Fibroblast of skin of abdomen (primary cell): ENCODE data around the gene ZNHIT2. TPM values are rescaled to one million over a fixed set of nuclear protein-coding genes. Genes with fewer than 3 reads are reported as not detected.
"Not testable (repeated sequence)": the region's sequence is repeated elsewhere in the genome, so short reads cannot be mapped to it uniquely, and the experiment has no call there.

Source experiments
- DNase-seq: peaks from one replicate; pipeline ENCODE4 v3.0.0-alpha.2; 2013
- polyA plus RNA-seq, 2 experiments: library from polyadenylated mRNA; unstranded; fragments of 120-200 nt; gene quantifications; one replicate each; pipeline ENCODE4 v1.2.1, GENCODE V29; 2013; ENCODE audit not compliant: insufficient read length in 2 of 2

ZNHIT2 gene
- polyA plus RNA-seq (2013, experiment 1 of 2; ENCODE audit: insufficient read length): 7.2 TPM
- 7.7 TPM for polyA plus RNA-seq (2013, experiment 2 of 2; ENCODE audit: insufficient read length)

DNA sequence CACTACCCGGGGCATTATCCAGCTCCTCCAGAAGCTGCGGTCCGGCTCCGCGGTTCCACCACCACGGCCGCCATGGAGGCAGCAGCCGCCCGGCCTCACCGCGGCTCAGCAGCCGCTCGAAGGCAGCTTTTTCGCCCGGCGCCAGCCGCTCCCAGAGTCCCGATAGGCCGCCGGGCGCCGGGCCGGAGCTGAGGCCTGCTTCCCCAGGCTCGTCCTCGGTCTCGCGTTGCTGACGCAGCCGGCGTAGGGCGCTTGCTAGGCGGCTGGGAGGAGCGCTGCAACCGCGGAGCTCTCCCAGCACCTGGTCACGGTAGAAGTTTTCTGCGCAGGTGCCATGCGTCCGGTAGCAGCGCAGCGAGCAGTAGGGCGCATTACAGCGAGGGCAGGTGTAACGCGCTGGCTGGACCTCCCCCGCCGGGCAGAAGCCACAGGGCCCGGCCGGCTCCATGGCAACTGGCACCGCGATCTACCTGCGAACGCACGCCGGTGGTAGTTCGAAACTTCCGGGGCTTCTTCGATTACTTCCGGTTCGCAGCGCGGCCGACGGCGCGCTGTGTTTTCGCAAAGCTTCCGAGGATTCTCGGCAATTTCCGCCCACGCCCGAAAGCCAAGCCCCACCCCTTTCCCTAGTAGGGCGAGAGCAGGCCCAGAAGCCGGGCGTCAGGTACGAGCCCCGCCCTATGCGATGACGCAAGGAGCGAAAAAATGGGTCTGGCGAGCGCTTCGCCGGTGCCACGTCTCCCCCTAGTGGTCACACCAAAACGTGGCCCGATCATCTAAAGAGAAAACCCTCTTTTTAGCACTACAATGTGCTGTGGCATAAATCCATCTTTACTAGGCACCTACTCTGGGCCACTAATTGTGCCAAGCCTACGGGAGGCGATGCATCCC is at the start of gene ZNHIT2:
TSS of gene ZNHIT2 (minus strand) at position 496 of the 891 bp plus-strand sequence. CDS start at position 448, 48 bp downstream.
- peak; percentile 99 for DNase-seq

- no peak for DNase-seq
Observed at GRCh38 chr11:65166893-65167292, 49.4 kb upstream of the ZNHIT2 start.

DNA sequence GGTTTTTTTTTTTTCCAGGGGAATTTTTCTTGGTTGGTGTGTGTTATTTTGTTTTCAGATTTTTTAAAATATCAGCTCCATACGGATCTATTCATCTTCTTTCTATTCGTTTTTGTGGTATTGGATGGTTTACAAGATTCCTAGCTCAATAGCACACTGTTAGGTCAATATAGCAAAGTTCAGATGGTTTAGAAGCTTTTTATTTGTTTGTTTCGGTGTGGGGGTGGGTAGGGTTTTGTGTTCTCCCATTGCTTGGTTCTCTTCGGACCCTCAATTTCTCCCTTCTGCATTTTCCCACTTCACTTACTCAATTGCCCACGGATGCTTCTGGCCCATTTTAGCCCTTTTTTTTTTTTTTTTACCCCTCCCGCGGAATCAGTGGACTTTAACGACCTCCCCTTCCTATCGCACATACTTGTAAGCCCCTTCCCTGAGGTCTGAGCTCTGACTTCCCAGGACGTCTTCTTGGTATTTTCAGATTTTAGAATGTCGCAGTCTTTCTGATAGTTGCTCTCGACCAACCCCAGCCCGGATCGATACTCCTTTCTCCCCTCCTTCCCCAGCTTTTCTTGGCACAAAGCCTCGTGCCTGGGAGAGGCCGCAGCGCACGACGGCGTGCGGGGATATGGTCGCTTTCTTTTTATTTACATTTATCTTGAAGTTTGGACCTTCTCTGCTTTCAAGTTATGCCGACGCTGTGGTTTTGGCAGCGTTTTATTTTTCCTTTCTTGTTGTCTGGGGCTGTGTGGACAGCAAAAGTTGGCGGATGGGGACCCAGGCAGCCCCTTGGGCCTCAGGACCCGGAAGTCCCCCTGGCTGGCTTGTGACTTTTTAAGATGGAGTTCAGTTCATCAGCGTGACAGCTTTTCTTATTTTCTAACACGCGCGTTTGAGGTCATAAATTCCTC is 48.2 kb upstream of the ZNHIT2 start:
- no peak for DNase-seq

DNA sequence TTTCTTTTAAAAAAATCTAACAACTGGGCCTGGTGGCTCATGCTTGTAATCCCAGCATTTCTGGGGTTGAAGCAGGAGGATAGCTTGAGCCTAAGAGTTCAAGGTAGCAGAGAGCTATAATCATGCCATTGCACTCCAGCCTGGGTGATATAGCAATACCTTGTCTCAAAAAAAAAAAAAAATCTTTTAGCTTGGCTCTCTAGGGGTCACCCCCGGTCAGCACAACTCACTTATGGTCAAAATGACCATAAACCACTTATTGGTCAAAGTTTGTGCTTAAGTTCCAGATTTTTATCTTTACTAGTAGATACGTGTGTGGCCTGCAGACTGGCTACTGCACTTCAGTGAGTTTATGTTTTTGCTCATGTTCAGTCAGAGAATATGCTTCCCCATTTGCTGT is 46.2 kb upstream of the ZNHIT2 start:
- no peak for DNase-seq

- DNase-seq: no peak
Observed at GRCh38 chr11:65160643-65161042, 43.1 kb upstream of the ZNHIT2 start.

- DNase-seq: no peak
Observed at GRCh38 chr11:65159012-65159411, 41.5 kb upstream of the ZNHIT2 start.

GRCh38 chr11:65157336-65157735 is 39.8 kb upstream of the ZNHIT2 start:
- no peak for DNase-seq

- DNase-seq: no peak
Observed at GRCh38 chr11:65156926-65157325, 39.4 kb upstream of the ZNHIT2 start.

DNA sequence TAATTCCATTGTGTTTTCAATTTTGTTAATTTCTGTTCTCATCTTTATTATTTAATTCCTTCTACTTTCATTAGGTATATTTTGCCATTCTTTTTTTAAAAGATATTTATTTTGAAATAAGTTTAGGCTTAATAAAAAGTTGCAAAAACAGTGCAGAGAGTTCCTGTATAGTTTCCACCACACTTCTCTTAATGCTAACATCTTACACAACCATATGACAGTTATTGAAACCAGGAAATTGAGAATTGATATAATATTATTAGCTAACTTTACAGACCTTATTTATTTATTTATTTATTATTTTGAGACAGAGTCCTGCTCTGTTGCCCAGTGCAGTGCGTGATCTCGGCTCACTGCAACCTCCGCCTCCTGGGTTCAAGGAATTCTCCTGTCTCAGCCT is 38.8 kb upstream of the ZNHIT2 start:
- DNase-seq: no peak

DNA sequence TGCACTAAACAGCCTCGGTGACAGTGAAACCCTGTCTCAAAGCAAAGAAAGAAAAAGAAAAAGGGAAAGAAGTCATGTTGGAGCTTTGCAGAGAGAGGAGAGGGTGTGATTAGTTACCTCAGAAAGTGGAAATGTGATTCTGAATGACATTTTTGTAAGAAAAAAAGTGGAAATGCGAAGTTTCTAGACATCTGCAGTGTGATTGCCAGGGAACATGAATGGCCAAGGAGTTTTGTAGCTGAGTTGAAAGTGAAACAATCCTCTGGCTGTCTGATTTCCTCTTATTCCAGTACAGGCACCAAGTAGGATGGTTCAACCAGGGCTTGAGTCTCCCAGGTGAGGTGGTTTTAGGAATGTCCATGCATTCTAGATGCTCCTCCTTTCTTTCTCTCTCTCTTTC is 34.6 kb upstream of the ZNHIT2 start:
- no peak for DNase-seq

DNA sequence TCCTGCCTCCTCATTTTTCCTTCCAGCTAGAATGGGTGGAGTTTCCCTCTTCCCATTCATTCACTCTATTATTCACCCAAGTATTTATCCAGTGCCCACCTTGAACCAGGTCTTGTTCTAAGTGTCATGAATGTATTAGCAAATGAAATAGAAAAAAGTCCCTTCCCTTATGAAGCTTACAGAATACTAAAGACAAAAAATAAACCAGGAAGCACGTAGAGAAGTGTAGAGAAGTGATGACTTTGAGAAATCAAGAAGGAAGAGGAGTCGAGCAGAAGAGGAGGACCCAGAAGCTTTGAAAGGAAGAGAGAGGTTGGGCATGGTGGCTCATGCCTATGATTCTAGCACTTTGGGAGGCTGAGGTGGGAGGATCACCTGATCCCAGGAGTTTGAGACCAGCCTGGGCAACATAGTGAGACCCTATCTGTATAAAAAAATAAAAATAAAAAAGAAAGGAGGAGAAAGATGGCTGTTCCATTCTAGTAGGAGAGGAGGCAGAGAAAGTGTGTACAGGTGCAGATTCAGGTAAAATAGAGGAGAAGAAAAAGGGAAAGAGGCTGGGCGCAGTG is 33.9 kb upstream of the ZNHIT2 start:
- DNase-seq: no peak

- peak; percentile 76 for DNase-seq
Observed at GRCh38 chr11:65150509-65151299, 33.2 kb upstream of the ZNHIT2 start.

- DNase-seq: not testable (repeated sequence)
Observed at GRCh38 chr11:65150131-65150508, 32.6 kb upstream of the ZNHIT2 start.

GRCh38 chr11:65148657-65149056 is 31.2 kb upstream of the ZNHIT2 start:
- DNase-seq: no peak

DNA sequence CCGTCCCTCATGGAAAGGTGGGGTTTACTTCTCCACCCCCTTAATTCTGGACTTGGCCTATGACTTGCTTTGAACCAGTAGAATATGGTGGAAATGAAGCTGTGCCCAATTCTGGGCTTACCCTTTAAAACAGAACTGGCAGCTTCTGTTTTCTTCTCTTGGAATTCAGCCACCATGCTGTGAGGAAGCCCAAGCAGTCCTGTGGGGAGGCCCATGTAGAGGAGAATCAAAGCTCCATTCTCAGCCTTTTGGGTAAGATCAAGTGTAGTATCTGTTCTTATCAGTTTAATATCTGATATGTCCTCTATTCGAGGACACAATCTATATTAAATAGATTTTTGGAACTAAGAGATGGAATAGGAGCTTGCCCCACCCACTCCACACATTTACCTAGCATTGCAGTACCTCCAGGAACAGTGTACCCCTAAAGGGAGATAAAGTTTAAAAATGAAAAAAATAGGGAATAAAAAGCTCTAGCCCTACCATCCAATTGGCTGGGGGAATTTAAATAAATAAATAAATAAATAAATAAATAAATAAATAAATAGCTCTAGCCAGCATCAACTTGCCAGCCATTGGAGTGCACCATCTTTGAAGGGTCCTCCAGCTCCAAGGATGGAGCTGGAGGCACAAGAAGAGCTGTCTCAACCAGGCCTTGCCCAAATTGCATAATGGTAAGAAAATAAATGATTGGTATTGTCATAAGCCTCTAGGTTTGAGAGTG is 30.0 kb upstream of the ZNHIT2 start:
- DNase-seq: no peak

- no peak for DNase-seq
Observed at GRCh38 chr11:65141896-65142494, 24.5 kb upstream of the ZNHIT2 start.

DNA sequence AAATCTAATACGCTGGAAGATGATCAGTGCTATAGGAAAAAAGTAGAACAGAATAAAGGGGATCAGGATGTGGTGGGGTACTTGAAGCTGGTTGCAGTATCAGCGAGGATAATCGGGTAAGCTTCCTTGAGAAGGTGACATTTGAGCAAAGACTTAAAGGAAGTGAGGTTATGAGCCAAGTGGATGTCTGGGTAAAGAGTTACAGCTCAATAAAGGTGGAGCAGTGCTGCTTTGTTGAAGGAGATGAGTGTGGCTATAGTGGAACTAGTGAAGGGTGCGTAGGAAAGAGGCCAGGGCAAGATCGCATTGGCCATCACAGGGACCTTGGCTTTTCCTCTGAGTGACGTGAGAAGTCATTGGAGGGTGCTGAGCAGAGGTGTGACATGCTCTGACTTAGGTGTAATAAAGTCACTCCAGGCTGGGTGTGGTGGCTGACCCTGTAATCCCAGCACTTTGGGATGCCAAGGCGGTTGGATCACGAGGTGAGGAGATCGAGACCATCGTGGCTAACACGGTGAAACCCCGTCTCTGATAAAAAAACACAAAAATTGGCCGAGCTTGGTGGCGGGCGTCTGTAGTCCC is 19.1 kb upstream of the ZNHIT2 start:
- no peak for DNase-seq

DNA sequence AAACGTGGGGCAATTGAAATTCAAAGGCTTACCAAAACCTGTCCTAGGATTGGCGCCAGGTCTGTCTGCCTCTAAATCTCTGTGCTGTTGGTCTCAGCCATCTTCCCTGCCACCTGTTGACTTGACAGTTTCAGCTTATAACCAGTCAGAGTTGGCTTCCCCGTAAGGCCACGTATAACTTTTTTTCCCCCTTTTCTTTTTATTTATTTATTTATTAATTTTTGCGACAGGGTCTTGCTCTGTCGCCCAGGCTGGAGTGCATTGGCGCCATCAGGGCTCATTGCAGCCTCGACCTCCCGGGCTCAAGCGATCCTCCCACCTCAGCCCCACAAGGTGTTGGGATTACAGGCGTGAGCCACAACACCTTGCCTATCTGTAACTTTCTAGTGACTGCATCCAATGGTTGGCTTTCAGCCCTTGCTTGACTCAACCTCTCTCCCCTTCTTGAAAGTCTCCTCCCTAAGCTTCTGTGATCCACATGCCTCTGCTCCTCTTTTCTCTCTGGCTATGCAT is 18.2 kb upstream of the ZNHIT2 start:
- DNase-seq: no peak

- peak; percentile 97 for DNase-seq
Observed at GRCh38 chr11:65134952-65135632, 17.6 kb upstream of the ZNHIT2 start.
